ENCODE measurements around the gene ADRB2.

Gene ADRB2

DNA sequence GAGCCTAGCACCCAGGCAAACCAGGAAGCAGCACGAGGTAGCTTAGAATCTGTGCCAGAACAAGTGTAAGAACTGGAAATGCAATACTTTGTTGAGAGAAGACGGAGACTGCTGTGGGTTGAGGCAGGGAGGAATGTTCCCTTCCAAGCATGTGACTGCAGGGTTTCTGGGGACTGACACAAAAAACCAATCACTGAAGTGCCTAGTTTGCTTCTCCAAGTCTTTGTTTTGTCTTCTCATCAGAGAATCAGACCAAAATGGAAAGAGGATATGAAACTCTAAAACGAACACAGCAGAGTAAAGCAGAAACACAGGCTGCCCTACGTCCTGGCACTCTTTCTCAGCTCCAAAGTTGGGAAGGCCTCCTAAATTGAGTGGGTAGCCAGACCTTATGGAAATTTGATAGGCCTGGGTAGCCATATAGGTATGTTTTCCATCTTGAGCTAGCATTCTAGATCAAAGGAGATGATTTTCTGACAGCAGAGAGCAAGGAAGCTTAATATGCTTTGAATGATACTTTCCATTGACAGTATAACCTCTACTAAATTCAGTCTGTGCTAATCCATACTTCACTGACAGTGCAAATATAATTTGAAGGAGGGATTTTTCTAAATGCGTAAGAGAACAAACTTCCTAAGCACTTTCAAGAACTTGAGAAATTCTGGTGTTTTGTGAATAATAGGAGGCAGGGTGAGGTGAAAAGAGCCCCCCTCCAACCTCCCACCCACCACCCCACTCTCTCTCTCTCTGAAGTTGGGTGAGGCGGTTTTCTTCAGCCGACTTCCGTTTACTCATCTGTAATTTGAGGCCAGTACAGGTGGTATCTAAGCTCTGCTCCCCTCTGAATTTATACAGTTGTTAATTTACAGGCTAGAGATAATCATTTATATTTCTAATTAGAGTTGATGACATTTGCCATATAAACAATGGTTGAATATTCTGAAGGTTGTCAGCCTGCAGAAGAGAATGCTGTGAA lies 5.5 kb downstream of the ADRB2 start:
- H3K36me3 ChIP-seq (ENCODE audit: control insufficient read depth, insufficient read depth, low read length), result no peaks in the 10 kb centered on the region
- no peak overlapping the region for H3K9ac ChIP-seq (ENCODE audit: low read length)
- no peaks in the 10 kb centered on the region for H3K4me1 ChIP-seq (ENCODE audit: control insufficient read depth, insufficient read depth, low read length)
- H3K27me3 ChIP-seq (ENCODE audit: control insufficient read depth, insufficient read depth, low read length), result peaks cover 23% of the 10 kb centered on the region
- no peak overlapping the region for H3K4me3 ChIP-seq (ENCODE audit: low read depth, low read length)
- no peak overlapping the region for H3K27ac ChIP-seq (ENCODE audit: low read depth, low read length)
- H3K9me3 ChIP-seq (ENCODE audit: control insufficient read depth, insufficient read depth, low read depth, low read length), result no peaks in the 10 kb centered on the region

DNA sequence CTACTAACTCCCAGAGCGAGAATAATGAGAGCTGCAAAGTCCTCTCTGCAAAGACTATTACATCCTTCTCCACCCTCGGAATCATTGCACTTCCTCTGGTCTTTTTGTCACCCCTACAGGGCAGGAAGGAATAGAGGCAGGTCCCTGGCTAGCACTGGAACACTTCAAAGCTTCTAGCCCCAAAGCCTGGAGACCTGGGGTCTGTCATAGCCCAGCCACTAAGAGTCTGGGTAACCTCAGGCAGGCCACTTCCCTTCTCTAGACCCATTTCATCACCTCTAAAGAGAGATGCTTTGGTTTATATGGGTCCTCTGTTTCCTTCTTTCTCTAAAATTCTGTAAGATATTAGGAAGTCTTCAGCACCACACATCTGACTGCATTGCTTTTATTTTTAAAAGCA lies 6.7 kb downstream of the ADRB2 start:
- Histone ChIP-seq H3K27me3 (ENCODE audit: control insufficient read depth, insufficient read depth, low read length) (peaks cover 11% of the 10 kb centered on the region), H3K36me3 (ENCODE audit: control insufficient read depth, insufficient read depth, low read length) (no peaks in the 10 kb centered on the region), H3K4me1 (ENCODE audit: control insufficient read depth, insufficient read depth, low read length) (no peaks in the 10 kb centered on the region), H3K27ac (ENCODE audit: low read depth, low read length) (no peak overlapping the region), H3K4me3 (ENCODE audit: low read depth, low read length) (no peak overlapping the region), H3K9ac (ENCODE audit: low read length) (no peak overlapping the region), H3K9me3 (ENCODE audit: control insufficient read depth, insufficient read depth, low read depth, low read length) (no peaks in the 10 kb centered on the region)

DNA sequence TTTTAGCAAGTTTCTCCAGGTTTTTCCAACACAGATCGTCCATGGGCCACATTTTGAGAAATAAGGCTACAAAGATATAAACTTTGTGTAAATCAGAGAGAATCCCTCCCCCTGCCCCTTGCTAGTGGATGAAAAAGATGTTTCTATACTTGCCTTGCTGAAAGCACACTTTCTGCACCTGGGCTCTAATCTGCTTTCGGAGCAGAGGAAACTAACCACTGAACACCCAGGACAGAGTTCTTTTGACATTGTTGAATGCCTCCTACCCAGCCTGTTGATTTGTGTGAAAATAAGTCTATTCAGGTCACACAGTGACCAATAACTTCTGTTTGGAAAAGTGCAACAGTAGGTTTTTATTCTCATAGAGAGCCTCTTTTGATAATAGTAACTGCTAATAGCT lies 7.5 kb downstream of the ADRB2 start:
- Histone ChIP-seq H3K4me3 (ENCODE audit: low read depth, low read length) (no peak overlapping the region), H3K36me3 (ENCODE audit: control insufficient read depth, insufficient read depth, low read length) (no peaks in the 10 kb centered on the region), H3K4me1 (ENCODE audit: control insufficient read depth, insufficient read depth, low read length) (no peaks in the 10 kb centered on the region), H3K27ac (ENCODE audit: low read depth, low read length) (no peak overlapping the region), H3K27me3 (ENCODE audit: control insufficient read depth, insufficient read depth, low read length) (peaks cover 3% of the 10 kb centered on the region; the same call in 1 of the 2 replicates), H3K9me3 (ENCODE audit: control insufficient read depth, insufficient read depth, low read depth, low read length) (no peaks in the 10 kb centered on the region), H3K9ac (ENCODE audit: low read length) (no peak overlapping the region)

DNA sequence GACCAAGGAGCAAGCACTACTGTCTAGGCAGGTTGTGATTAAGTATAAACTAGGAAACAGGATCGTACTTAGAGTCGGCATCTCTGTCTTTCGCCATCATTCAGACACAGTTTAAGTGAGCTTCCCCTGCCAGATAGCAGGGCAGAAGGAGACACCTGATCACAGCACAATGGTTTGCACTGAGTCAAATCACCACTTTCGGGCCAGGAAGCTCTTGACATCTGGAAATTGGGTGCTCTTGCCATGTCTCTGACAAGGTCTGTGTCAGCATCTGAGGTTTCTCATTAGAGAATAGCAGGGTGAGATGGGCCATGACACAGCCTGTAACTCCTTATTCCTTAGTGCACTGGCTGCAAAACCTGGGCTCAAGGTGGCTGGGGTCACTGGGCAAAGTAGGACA lies 8.3 kb downstream of the ADRB2 start:
- H3K9me3 ChIP-seq (ENCODE audit: control insufficient read depth, insufficient read depth, low read depth, low read length), result no peaks in the 10 kb centered on the region
- no peak overlapping the region for H3K9ac ChIP-seq (ENCODE audit: low read length)
- no peak overlapping the region for H3K27ac ChIP-seq (ENCODE audit: low read depth, low read length)
- H3K4me1 ChIP-seq (ENCODE audit: control insufficient read depth, insufficient read depth, low read length), result no peaks in the 10 kb centered on the region
- H3K36me3 ChIP-seq (ENCODE audit: control insufficient read depth, insufficient read depth, low read length), result no peaks in the 10 kb centered on the region
- H3K27me3 ChIP-seq (ENCODE audit: control insufficient read depth, insufficient read depth, low read length), result no peaks in the 10 kb centered on the region
- no peak overlapping the region for H3K4me3 ChIP-seq (ENCODE audit: low read depth, low read length)

DNA sequence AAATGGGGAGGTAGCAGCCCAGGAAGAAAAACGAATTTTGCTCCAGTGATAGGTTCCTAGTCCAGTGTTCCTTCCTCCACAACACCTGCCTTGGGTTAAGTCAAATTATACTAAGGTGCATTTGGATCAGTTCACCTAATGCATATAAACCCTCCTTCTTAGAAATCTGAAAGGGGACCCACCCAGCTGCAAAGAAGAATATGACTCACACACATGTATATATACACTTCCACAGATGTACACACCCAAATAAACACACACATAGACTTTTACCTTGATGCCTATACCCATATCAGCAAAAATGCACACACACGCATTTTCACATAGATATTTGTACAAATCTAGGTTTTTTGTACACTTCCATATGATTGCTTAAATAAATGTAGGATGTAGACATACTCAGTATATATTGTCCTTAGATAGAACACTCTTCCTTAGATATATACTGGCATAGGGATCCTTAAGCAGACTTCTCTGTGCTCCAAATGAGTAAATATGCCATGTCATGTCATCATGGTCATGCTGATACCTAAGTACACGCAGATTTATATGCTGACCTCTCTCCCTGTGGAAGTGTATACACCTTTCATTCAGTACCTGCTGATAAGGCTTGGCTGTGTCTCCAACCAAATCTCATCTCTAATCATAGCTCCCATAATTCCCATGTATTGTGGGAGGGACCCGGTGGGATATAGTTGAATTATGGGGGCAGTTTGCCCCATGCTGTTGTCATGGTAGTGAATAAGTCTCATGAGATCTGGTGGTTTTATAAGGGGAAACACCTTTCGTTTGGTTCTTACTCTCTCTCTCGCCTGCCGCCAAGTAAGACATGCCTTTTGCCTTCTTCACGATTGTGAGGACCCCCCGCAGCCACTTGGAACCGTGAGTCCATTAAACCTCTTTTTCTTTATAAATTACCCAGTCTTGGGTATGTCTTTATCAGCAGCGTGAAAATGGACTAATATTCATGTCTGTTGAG lies 10.2 kb downstream of the ADRB2 start:
- H3K9me3 ChIP-seq (ENCODE audit: control insufficient read depth, insufficient read depth, low read depth, low read length), result no peaks in the 10 kb centered on the region
- no peaks in the 10 kb centered on the region for H3K27me3 ChIP-seq (ENCODE audit: control insufficient read depth, insufficient read depth, low read length)
- H3K4me1 ChIP-seq (ENCODE audit: control insufficient read depth, insufficient read depth, low read length), result no peaks in the 10 kb centered on the region
- no peak overlapping the region for H3K9ac ChIP-seq (ENCODE audit: low read length)
- H3K36me3 ChIP-seq (ENCODE audit: control insufficient read depth, insufficient read depth, low read length), result no peaks in the 10 kb centered on the region
- H3K4me3 ChIP-seq (ENCODE audit: low read depth, low read length), result no peak overlapping the region
- H3K27ac ChIP-seq (ENCODE audit: low read depth, low read length), result no peak overlapping the region

DNA sequence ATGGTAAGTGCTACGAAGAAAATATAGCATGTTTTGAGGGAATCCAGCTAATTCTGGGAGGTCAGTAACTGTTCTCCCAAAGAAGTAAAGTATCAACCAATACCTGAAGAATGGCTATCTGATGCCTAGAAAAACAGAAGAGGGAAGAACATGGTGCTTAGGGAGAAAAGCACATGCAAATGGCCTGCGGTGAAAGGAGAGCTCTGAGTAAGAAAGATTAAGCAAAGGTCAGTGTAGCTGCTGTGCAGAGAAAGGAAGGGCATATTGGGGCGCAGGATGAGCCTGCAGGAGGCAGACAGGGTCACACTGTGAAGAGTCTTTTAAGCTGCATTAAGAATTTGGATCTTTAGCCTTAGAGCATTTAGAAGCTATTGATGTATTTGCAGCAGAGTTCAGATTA lies 11.0 kb downstream of the ADRB2 start:
- no peaks in the 10 kb centered on the region for H3K9me3 ChIP-seq (ENCODE audit: control insufficient read depth, insufficient read depth, low read depth, low read length)
- H3K4me1 ChIP-seq (ENCODE audit: control insufficient read depth, insufficient read depth, low read length), result no peaks in the 10 kb centered on the region
- no peak overlapping the region for H3K27ac ChIP-seq (ENCODE audit: low read depth, low read length)
- H3K27me3 ChIP-seq (ENCODE audit: control insufficient read depth, insufficient read depth, low read length), result no peaks in the 10 kb centered on the region
- H3K36me3 ChIP-seq (ENCODE audit: control insufficient read depth, insufficient read depth, low read length), result no peaks in the 10 kb centered on the region
- no peak overlapping the region for H3K9ac ChIP-seq (ENCODE audit: low read length)
- no peak overlapping the region for H3K4me3 ChIP-seq (ENCODE audit: low read depth, low read length)

DNA sequence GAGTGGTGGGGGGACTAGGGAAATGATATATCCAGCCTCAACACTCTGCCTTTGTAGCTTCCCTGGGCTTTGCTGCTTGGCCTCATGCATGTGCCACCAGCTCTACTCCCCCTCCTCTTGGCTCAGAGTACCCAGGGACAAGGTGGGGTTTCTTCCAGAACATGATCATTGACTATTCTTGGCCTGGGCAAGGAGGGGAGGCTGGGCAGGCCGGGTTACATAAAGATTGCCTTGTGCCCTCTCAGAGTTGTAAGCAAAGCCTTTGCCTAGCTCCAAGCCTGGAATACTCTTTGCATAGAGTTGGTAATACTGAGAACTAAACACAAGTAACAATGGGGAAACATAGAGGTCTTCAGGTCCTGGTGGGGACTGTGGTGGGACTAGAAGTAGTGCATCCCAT lies 11.9 kb downstream of the ADRB2 start:
- H3K9me3 ChIP-seq (ENCODE audit: control insufficient read depth, insufficient read depth, low read depth, low read length), result no peaks in the 10 kb centered on the region
- H3K36me3 ChIP-seq (ENCODE audit: control insufficient read depth, insufficient read depth, low read length), result no peaks in the 10 kb centered on the region
- H3K27ac ChIP-seq (ENCODE audit: low read depth, low read length), result no peak overlapping the region
- no peak overlapping the region for H3K9ac ChIP-seq (ENCODE audit: low read length)
- no peaks in the 10 kb centered on the region; the same call in 1 of the 2 replicates for H3K4me1 ChIP-seq (ENCODE audit: control insufficient read depth, insufficient read depth, low read length)
- H3K27me3 ChIP-seq (ENCODE audit: control insufficient read depth, insufficient read depth, low read length), result no peaks in the 10 kb centered on the region
- H3K4me3 ChIP-seq (ENCODE audit: low read depth, low read length), result no peak overlapping the region

DNA sequence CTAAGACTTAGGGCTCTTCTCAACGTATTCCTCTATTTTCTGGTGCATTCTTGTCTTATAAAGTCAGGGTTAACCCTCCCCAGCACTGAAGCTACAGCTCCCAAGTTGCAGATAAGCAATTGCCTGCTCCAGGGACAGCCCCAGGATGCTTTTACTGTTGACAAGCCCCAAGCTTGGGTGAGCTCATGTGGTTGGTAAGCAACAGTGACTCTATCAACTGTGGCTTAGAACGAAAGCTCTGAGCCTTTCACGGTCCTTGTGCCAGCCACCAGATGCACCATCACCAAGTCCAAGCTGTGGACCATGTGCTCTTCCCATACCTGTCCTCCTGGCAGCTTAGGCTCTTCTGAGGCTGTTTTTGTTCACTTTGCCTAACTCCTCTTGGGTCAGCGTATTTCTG lies 13.5 kb downstream of the ADRB2 start:
- H3K27ac ChIP-seq (ENCODE audit: low read depth, low read length), result no peak overlapping the region
- no peaks in the 10 kb centered on the region for H3K36me3 ChIP-seq (ENCODE audit: control insufficient read depth, insufficient read depth, low read length)
- no peaks in the 10 kb centered on the region for H3K9me3 ChIP-seq (ENCODE audit: control insufficient read depth, insufficient read depth, low read depth, low read length)
- no peak overlapping the region for H3K9ac ChIP-seq (ENCODE audit: low read length)
- H3K27me3 ChIP-seq (ENCODE audit: control insufficient read depth, insufficient read depth, low read length), result no peaks in the 10 kb centered on the region
- no peak overlapping the region for H3K4me3 ChIP-seq (ENCODE audit: low read depth, low read length)
- H3K4me1 ChIP-seq (ENCODE audit: control insufficient read depth, insufficient read depth, low read length), result no peaks in the 10 kb centered on the region; the same call in 1 of the 2 replicates

DNA sequence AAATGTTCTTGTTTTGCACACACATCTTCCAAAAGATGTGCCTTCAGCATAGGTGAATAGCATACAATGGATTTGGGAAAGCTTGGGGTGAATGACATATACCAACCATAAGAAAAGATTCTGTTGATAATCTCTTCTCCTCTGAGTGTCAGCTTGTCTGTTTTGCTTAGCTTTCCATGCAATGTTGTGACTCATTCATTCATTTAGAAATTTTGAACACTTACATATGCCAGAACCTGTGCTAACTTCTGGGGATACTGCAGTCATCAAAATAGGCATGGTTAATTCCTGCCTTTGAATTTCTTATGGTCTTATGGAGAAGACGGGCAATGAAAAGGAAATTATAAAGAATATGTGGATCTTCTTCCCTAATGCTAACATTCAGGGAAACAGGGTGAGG lies 14.1 kb downstream of the ADRB2 start:
- Histone ChIP-seq H3K27ac (ENCODE audit: low read depth, low read length) (no peak overlapping the region), H3K9me3 (ENCODE audit: control insufficient read depth, insufficient read depth, low read depth, low read length) (no peaks in the 10 kb centered on the region), H3K4me1 (ENCODE audit: control insufficient read depth, insufficient read depth, low read length) (no peaks in the 10 kb centered on the region; the same call in 1 of the 2 replicates), H3K36me3 (ENCODE audit: control insufficient read depth, insufficient read depth, low read length) (no peaks in the 10 kb centered on the region), H3K4me3 (ENCODE audit: low read depth, low read length) (no peak overlapping the region), H3K9ac (ENCODE audit: low read length) (no peak overlapping the region), H3K27me3 (ENCODE audit: control insufficient read depth, insufficient read depth, low read length) (no peaks in the 10 kb centered on the region)

DNA sequence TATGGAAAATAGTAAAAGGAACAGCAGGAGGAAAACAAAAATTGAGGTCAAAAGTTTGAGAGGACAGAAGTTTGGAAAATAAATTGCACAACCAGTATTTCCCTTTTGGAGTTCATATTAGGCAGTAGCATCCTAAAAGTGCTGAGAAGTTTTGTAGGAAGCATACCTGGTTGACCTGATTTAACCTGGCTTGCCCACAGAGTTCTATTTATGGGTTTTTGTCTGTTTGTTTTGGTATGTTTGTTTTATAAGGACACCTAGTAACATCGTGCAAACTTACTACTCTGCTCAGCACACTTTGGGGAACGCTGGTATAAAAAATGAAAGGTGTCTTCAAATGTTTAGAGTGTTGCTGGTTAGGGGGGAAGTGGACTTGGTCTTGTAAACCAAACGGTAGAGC lies 15.1 kb downstream of the ADRB2 start:
- H3K9ac ChIP-seq (ENCODE audit: low read length), result no peak overlapping the region
- H3K4me3 ChIP-seq (ENCODE audit: low read depth, low read length), result no peak overlapping the region
- H3K36me3 ChIP-seq (ENCODE audit: control insufficient read depth, insufficient read depth, low read length), result no peaks in the 10 kb centered on the region
- H3K27me3 ChIP-seq (ENCODE audit: control insufficient read depth, insufficient read depth, low read length), result no peaks in the 10 kb centered on the region
- no peaks in the 10 kb centered on the region for H3K9me3 ChIP-seq (ENCODE audit: control insufficient read depth, insufficient read depth, low read depth, low read length)
- H3K4me1 ChIP-seq (ENCODE audit: control insufficient read depth, insufficient read depth, low read length), result no peaks in the 10 kb centered on the region; the same call in 1 of the 2 replicates
- H3K27ac ChIP-seq (ENCODE audit: low read depth, low read length), result no peak overlapping the region

DNA sequence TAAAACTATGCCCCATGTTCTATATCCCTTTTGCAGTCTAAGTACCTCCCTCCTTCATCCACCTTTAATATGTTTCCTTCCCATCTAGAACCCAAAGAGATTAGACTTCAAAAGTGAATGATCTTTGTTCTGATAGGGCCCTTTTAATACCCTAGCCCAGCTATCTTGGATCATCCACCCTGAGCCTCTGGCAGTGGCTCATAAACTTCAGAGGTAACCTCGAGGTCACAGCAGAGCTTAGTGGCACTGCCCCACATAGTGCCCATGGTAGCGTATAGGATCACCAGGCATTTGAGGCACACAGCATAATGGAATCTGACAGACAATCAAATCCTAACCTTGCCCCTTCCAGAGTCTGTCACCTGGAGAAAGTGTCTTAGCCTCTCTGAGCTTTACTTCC lies 15.8 kb downstream of the ADRB2 start:
- Histone ChIP-seq H3K27ac (ENCODE audit: low read depth, low read length) (no peak overlapping the region), H3K4me1 (ENCODE audit: control insufficient read depth, insufficient read depth, low read length) (no peaks in the 10 kb centered on the region; the same call in 1 of the 2 replicates), H3K4me3 (ENCODE audit: low read depth, low read length) (no peak overlapping the region), H3K9me3 (ENCODE audit: control insufficient read depth, insufficient read depth, low read depth, low read length) (no peaks in the 10 kb centered on the region), H3K36me3 (ENCODE audit: control insufficient read depth, insufficient read depth, low read length) (no peaks in the 10 kb centered on the region), H3K9ac (ENCODE audit: low read length) (no peak overlapping the region), H3K27me3 (ENCODE audit: control insufficient read depth, insufficient read depth, low read length) (no peaks in the 10 kb centered on the region)
